ENCODE data around the gene FSHR.
A peak's percentile ranks its signal among the peaks of the same experiment; 100 is the strongest.

FSHR gene

DNA sequence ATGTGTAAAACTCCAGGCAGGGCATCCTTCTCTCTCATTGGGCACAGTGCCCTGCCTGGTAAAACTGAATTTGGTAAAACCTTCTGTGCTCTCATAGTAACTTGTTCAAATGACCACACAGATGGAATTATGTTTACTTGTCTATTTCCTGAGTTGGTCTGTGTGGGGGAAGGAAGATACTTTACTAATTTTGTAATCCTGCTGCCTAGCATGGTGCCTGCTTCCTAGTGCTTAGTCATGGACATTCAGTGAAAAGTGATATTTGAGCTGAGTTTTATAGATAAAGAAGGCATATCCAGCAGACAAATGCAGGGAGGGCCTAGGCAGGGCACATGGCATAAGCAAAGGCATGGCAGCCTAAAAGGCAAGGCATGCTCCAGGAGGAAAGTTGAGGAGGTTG lies 199.4 kb downstream of the FSHR start:
- FAIRE-seq (no peak), DNase-seq (ENCODE audit: insufficient read length, low spot score) (no peak)
- TF ChIP-seq, protein P1, sequence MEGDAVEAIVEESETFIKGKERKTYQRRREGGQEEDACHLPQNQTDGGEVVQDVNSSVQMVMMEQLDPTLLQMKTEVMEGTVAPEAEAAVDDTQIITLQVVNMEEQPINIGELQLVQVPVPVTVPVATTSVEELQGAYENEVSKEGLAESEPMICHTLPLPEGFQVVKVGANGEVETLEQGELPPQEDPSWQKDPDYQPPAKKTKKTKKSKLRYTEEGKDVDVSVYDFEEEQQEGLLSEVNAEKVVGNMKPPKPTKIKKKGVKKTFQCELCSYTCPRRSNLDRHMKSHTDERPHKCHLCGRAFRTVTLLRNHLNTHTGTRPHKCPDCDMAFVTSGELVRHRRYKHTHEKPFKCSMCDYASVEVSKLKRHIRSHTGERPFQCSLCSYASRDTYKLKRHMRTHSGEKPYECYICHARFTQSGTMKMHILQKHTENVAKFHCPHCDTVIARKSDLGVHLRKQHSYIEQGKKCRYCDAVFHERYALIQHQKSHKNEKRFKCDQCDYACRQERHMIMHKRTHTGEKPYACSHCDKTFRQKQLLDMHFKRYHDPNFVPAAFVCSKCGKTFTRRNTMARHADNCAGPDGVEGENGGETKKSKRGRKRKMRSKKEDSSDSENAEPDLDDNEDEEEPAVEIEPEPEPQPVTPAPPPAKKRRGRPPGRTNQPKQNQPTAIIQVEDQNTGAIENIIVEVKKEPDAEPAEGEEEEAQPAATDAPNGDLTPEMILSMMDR (IDR thresholded peaks at IDR 0.05; ENCODE audit: insufficient read depth, missing control alignments): no peak

DNA sequence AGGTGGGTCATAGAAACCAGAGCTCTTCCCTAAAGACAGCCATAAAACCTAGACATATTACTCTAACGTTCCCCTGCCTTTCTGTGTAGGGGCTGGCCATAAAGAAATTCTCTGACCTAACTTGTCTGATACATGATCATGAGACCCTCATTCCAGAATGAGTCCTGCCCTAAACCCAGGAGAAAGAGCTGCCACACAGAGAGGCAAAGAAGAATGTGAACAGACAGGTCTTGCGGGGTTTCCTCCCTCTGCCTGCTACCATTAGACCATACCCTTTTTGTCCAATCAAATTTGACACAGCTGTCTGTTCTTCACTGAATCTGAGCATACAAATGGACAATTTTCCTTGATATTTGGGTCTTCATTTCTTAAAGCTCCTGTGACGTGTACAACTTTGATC lies 200.0 kb downstream of the FSHR start:
- no peak for FAIRE-seq
- DNase-seq (ENCODE audit: insufficient read length, low spot score): no peak
- TF ChIP-seq, protein P1 (IDR thresholded peaks at IDR 0.05; ENCODE audit: insufficient read depth, missing control alignments): no peak

DNA sequence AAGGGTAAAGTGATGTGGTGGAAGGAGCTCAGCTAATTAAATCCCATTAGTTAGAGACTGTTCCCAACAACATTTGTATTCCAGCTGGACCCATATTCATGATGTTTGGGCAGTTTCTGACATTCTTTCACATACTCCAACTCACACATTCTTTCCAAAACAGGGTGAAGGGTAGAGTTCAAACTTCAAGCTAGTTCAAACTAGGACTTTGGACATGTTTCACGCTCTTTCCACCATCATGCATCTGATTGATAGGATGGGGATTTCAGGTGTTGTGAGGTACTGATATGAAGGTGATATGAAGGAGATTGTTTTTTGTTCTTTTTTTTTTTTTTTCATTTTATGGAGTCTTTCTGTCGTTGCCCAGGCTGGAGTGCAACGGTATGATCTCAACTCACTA lies 201.7 kb downstream of the FSHR start:
- FAIRE-seq (no peak), DNase-seq (ENCODE audit: insufficient read length, low spot score) (no peak)
- TF ChIP-seq, protein P1 (IDR thresholded peaks at IDR 0.05; ENCODE audit: insufficient read depth, missing control alignments): no peak

DNA sequence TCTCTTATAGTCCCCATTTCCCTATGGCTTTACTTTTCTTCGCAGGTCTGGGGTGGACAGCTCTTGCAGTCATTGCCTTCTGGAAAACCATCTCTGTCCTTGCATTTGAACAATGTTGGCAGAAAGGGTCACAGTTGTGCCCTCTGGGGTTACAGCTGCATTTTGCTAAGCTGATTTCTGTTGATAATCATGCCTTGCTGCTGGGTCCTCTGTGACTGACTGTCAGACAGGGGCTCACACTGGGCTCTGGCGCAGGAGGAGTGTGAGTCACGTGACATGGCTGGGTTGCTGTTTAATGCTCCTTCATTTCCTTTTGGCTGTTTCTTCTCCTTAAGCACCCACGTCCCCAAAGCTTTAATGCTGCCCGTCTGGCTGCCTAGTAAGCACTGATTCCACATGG lies 202.2 kb downstream of the FSHR start:
- no peak for DNase-seq (ENCODE audit: insufficient read length, low spot score)
- TF ChIP-seq, protein P1 (IDR thresholded peaks at IDR 0.05; ENCODE audit: insufficient read depth, missing control alignments): no peak
- no peak for FAIRE-seq

DNA sequence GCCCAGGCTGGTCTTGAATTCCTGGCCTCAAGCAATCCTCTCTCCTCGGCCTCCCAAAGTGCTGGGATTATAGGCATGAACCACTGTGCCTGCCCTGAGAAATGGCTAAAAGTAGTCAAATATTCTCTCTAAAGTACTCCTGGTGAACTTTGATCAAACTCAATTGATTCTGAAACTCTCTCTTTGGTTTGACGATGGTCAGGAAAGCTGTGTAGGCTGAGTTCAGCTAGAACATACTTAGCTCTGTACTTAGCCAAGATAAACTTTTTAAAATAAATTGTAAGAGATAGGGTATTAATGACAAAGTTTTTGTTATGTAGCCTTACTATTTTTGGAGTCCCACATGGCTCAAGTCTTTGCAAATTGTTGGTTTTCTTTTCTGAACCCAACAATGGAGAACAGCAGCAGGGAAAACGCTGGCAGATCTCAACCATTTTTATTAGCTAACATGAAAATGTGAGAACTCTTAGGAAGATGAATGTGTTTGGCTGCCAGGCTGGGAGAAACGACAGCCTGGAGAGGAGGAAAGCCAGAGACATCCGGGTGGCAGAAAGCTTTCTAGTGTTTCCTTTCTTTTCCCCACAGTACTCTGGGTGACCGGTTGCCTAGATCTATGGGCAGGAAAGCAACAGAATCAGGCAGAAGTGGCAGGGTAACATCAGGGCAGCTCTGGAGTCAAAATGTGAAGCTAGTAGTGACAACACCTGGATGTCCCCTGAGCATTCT lies 205.8 kb downstream of the FSHR start:
- FAIRE-seq: no peak
- no peak for DNase-seq (ENCODE audit: insufficient read length, low spot score)
- TF ChIP-seq, protein P1 (IDR thresholded peaks at IDR 0.05; ENCODE audit: insufficient read depth, missing control alignments): no peak

DNA sequence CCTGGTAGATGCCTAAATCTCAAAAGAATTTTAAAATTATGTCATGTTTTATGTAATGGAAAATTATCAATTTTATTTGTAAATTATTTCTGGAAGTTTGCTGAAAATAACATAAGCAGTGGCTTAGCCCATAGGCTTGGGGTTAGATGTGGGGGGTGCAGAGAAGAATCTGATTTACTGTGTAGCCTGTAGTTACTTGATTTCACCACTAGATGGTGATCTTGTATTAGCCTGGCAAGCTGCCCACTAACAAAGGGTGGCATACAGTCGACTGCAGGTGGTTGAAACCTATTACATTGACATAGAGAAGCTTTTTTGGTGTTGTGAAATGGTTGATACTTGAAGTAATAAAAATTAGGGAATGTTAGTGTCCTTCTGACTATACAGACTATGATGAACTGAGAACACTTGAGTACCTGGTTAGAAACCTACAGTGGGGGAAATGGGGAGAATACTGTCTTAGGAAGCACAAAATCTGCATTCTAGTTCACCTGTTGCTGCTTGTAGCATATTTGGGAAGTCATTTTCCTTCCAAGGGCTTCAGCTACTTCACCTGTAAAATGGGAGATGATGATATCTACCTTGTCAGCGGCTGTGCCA lies 207.8 kb downstream of the FSHR start:
- DNase-seq (ENCODE audit: insufficient read length, low spot score) (peak; percentile 24), FAIRE-seq (peak; percentile 41)
- TF ChIP-seq, protein P1 (IDR thresholded peaks at IDR 0.05; ENCODE audit: insufficient read depth, missing control alignments): peak; percentile 86

DNA sequence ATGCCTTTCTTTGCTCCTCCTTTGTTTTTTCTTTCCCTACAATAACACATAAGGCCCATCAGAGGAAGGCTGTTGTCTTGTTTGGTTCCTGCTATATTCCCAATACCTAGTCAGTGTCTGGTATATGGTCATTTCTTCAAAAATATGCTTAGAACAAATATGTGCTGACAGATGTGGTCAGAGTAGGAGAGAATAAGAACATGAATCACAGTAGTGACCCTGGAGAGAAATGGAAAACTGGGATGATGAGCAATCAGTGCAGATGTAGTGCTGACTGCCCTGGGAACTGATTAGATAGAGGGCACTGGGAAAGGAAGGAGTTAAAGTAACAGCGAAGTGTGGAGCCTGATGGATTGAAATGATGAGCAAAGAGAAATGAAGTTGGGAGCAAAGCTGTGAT lies 209.4 kb downstream of the FSHR start:
- no peak for FAIRE-seq
- DNase-seq (ENCODE audit: insufficient read length, low spot score): no peak
- TF ChIP-seq, protein P1 (IDR thresholded peaks at IDR 0.05; ENCODE audit: insufficient read depth, missing control alignments): no peak

Data from D721Med (cell line).